ENCODE data around the gene DLG2.

The DLG2 gene

DNA sequence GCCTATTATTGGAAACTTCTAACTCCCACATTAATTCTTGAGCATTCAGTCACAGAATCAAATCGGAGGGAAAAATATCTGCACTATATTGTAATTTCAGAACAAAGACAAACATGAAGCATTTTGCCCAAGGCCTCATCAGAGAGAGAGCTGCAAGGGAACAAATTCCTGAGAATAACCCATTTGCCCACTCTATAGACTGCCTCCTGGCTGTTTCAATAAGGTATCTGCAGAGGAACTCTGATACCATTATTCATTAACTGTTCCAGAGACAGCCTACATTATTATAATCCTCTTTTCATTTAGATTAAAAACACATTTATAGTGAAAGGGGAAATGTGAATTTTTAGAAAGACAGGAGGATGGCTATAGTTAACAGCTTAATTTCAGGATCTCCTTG lies 663.9 kb downstream of the DLG2 start:
- no peak for DNase-seq

DNA sequence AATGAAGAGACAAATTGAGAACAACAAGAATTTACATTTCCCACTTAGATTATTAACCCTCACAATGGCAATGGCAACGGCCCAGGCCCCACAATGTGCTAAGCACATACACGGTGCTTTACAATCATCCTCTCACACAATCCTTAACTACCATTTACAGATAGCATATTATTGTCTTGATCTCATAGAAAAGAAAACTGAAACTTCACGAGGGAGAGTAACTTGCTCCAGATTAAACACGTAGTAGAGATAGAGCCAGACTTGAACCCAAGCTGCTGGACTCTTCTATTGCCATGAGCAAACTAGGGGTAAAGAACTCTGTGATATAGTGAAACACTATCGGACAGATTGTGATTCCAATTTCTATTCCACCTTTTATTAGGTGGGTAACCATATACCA lies 665.1 kb downstream of the DLG2 start:
- DNase-seq: no peak

DNA sequence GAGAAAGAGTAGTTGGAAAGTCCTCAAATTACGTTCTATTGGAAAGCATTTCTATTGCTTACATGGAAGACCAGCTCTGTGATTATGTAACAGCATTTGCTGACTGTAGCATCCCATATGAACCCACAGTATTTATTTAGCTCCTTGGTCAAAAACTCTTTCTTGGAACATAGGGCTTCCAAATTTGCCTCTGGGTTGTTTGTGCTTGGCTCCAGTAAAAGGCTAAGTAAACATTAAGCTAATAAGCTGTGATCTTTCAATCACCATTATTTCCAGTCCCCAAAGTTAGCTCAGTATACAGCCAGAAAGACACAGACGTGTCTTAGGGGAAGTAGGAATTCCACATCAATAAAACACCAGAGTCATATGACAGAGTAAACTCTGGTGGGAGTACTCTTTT lies 668.8 kb downstream of the DLG2 start:
- DNase-seq: no peak

DNA sequence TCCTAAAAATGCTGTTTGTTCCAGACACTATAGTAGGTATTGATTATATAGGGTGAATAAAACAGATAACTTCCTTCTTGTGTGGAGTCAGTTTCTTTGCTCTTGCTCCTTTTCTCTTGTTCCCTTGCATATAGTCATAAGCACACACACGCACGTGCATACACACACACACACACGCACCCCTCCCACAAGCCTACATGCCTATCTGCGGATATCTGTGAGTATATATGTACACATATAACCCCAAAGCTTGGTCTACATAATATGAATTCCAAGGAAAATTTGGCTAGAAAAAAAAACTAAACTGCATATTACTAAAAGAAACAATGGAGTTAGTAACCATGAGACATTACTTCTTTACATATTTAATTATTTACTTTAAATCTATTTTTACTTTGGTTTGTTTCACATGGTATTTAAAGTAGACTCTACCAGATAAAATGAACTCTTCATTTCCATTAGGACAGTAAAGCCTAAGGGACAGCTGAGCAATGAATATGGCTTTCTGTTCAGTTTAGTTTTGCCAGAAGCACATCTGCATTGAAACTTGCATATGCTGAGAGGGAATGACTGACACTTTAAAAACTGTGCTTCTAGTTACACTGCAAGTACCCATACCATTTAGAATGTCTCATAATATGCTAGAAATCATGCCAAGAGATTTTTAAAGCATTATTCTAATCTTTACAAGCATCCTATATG lies 676.4 kb downstream of the DLG2 start:
- DNase-seq: no peak

DNA sequence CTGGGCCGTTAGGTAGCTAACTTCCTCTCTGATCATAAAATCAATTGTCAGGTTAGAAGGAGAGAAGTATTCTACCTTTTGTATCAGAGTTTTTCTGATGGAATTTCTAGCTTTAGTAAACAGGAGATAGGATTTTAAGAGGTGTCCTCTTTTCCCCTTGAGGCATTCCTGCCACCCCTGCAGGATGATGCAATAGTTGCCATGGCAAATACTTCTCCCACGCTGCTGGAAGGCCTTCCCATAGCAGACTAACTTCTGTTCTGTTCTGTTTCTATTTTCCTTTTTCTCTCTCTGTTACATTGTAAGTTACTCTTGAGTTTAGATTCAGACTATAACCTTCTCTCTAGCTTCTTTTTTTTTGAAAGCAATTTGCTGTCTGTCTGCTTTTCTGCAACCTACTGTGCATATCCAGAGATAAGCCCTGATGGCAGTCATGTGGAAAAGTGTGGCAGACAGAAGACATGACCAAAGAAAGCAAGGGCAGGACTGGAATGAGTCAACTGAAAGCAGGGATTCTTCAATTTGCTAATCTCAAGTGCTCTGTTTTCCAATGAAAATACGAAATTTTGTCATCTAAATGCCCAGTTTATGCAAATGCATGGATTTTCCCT lies 679.1 kb downstream of the DLG2 start:
- DNase-seq: no peak

DNA sequence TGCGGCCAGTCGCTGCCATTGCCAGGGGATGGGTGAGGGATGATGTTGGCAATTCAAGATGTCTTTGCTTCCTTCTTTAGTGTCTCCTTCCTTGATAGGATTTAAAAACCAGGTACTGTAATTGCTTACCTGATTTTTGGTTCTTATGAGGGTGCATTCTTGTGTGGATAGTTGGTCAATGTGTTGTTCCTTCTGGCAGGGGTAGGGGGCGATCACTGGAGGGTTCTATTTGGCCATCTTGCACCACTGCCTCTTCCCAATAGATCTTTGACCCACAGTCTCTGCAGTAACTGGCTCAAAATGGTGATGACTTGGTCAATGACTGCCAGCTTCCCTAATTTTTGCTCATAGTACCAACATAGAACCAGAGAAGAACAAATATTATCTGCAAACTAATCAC lies 680.1 kb downstream of the DLG2 start:
- no peak for DNase-seq

DNA sequence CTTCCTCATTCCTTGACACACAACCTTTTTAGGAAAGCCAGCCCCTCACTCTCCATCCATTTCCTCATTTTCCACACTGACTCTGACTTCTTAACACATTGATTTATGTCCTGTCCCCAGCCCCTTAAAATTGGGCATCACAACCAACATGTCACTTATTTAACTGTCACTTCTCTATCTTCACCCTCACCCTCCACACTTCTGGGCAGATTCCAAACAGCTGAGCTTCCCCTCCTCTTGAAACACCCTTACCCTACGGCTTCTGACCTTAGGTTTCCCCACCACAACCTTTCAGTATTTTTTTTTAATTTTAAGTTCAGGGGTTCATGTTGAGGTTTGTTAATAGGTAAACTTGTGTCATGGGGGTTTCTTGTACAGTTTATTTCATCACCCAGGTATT lies 696.3 kb downstream of the DLG2 start:
- no peak for DNase-seq

DNA sequence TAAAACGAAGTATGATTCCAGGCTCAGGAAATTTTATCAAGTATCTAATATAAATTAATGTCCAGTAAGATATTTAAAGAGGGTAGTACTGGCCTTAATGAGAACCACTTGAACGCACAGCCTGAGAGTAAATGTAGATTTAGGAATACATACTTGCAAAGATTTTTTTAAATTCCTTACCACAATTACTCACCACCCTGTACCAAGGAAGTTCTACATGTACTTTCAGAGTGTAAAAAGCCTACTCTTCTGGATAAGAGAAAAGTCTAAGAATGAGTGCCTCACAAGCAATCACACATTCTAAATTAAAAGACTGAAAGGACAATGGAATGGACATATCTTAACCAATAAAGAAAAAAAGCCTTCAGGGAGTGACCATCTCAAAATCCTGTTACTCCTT lies 697.4 kb downstream of the DLG2 start:
- DNase-seq: no peak

DNA sequence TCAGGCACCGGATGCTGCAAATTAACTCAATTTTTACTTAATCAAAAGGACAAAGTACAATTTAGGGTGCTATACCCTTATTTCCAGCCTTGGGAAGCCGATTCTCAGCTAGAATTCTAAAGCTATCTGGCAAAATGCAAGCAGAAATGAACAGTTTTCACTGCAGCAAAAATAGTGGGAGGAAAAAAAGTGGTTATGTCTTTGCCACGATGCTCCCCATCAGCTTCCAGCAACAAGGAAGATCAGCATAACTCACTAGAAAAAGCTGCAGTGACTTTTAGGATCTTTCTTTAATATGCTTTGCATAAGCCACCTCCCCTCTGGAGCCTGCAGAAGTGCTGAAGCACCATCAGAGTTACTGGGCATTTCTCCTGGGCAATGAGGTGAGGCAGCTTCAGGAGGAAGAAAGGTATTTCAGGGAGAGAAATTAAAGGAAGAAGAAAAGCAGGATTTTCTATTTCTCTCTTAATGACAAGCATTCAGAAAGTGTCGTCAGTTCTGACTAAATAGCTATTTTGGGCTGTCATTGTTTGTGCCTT lies 702.9 kb downstream of the DLG2 start:
- DNase-seq: no peak

DNA sequence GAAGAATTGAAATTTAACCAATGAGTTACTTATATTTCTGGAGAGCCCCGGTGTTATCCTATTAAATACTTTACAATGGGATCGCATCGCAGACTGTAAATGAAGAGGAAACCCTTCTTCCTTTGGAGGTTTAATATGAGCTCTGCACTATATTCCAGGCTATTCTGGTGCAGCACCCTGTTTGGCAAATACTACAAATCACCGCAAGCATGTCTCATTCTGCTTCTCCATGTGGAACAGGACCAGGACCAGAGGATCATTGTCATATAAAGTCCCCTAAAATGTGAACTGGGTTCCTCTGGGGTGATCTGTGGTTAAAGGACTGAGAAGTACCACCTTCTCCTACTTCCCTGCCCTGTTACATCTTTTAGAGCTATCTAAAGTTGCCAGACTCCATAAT lies 703.7 kb downstream of the DLG2 start:
- no peak for DNase-seq

DNA sequence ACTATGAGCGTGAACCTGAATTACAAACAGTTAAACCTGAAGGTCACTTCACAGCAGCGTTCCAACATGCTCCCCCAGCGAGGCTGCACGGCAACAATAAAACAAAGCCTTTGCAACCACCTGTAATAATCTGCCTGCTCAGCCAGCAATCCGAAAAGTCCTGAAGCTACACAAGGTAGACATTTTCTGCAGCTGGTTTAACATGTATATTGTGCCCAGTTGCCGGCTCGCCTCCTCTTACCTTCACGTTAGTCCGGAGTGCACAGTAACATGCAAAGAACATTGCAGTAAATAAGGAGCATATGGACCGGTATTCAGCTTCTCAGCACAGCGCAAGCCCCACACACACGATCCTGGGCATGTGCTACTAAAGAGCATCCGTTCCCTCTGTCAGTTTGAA lies 704.3 kb downstream of the DLG2 start:
- no peak for DNase-seq

DNA sequence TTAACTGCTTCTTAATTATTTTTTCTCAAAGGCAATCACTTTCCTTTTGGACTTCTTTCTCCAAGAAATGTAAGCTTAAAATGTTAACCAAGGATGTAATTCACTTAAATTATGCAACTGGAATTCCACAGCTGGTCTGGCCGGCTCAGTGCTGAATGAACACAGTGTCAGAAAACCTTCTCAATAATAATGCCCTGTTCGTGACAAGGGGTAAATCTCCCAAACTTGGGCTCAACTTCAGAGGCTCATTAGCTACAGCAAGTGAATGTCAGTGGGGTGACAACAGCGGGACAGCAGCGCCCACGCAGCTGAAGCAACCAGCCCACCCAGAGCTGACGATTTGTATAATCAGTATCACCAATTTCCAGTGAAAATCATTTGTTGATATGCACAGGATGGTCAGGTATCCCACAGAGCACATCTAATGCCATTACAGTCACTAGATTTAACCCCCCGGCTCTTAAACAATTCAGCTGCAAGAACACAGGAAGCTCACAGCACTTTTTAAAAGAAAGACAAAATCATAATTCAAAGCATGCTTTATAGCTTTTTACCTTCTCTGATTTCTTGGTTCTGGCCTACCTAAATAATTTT lies 704.8 kb downstream of the DLG2 start:
- no peak for DNase-seq

DNA sequence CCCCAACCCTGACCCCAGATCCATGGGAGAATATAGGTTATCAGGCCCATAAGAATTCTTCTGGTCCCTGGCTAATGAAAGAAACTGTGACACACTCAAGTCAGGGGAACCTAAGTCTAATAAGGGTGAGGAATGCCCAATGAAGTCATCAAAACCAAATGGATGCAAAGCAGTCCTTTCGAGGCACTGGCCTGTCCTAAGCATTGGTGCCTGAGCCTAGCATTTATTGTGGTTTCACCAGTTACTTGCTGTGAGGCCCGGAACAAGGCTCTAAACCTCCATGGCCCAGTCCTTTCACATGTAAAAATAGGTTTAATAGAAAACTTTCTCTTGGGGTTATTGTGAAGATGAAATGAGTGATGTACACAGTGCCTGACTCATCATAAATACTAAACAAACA lies 712.6 kb downstream of the DLG2 start:
- no peak for DNase-seq

DNA sequence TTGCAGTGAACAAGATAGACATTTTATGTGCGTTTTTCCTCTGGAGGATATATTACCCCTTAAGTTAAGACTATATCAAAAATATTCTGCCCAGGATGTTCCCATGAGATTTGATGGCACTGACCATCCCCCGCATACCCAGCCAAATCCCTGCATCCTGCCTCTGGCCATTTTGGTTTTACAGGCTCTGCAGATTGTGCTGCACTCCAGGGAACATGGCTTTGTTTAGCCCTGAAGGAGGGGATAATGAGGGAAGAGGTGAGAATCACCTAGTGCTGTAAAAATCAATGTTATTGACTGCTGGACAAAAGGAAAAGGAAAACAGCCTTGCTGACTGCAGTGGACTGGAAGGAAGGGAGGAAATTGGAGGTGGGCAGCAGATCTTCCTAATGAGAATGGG lies 717.4 kb downstream of the DLG2 start:
- DNase-seq: no peak

DNA sequence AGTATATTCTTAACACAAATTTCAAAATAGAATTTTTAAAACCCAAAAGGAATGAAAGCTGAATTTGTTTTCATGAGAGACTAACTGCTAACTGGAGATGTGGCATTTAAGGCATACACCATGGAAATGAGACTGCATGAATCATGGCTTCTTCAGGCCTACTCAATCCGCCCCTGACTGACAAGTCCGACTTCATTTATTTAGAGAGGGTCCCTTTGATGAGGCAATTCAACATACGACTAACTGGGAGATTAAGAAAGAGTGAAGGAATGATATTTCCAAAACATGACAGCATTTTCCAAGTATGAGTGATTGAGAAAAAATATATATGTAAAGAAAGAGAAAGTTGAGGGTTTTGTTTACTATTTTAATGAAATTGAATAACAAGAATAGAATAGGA lies 720.1 kb downstream of the DLG2 start:
- no peak for DNase-seq

DNA sequence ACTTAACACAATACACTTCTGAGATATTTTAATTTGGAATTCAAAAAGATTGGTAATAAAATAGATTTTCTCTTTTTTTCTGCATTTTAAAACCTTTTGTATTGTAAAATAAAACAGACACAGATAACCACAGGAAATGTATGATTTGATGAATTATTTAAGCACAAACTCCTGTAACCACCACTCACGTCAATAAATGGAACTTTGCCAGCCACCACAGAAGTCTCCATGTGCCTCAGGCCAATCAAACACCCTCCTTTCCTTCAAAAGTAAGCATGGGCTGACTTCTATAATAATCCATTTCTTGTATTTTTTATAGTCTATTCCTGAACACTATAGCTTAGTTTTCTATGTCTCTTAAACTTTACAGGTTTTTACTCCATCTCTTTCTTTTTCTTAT lies 721.7 kb downstream of the DLG2 start:
- DNase-seq: no peak

DNA sequence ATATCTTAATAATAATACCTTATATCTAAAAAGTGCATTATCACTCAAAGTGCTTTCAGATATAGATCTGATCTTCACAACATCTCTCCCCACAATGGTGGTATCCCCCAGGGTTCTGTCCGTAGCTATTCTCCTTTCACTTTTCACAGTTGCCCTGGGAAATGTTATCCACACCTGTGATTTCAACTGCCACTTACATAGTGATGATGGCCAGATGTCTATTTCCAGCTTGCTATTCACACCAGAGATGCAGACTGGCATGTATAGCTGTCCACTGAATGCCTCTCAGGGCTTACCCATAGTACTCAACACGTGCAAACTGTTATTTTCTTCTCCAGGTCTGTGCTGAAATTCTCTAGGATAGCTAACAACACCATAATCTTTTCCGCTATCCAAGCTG lies 724.7 kb downstream of the DLG2 start:
- no peak for DNase-seq

DNA sequence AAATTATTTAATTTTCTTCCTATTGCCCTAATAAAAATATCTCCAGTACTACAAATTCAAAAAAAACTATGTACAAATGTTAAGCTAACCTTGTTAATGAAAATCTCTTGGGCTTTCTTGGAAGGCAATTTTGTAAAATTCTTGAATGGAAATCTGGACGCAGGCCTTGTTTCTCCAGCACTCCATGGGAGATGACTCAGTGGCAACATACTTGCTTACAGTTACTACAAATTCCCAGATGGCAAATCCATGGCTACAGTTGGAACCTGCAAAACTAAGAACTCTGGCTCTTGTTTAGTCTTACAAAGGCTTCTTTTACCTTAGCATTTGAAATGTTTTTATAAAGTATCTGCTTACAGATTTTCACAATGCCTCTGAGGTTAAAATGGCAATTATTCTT lies 725.2 kb downstream of the DLG2 start:
- DNase-seq: no peak

DNA sequence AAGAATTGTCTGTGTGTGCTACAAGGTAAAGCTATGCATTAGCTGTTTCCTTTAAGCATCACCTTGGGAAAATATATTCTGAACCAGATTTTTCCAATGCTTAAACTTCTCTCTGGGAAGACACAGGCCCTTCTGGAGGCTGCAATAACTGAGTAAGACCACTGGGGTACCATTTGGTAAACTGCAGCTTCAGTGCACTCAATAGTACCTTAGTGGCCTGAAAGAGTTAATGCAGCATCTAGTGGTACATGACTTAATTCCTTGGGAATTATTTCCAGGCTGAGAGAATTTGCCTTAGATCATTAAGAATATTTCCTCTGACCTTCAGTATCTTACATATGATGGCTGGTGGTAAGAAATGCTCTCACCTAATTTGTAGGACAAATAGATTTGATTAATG lies 727.4 kb downstream of the DLG2 start:
- no peak for DNase-seq

DNA sequence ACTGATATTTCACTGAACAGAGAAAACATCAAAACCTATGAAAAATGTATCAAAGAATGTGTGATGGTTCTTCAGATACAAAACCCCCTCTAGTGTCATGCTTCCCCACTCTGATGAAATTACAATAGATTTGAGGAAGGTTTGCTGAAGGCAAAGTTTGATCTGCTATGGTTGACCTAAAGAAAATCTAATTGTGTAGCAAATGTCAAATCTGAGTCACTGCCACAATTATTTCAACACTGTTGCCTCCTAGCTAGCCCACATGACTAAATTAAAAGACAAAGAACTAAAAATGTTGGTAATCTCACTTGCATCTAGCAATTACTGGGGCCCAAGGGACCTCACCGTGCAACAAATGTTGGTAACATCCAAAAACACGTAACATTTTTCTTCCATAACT lies 728.0 kb downstream of the DLG2 start:
- no peak for DNase-seq

DNA sequence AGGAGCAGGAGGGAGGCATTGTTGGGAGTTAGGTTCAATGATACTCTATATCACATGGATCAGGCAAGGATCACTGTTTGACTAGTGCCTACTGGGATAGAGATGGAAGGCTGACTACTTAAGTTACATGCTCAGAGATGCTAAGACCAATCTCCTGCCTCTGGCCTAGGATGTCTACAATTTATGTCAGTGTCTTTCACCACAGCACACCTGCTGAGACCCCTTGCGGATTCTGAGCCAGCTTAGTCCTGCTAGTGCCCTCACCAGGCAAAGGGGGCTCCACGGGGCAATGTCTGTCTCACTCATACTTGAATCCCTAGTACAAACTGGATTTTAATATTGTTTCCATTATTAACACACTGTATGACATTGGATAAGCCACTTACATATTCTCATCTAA lies 732.5 kb downstream of the DLG2 start:
- DNase-seq: no peak

DNA sequence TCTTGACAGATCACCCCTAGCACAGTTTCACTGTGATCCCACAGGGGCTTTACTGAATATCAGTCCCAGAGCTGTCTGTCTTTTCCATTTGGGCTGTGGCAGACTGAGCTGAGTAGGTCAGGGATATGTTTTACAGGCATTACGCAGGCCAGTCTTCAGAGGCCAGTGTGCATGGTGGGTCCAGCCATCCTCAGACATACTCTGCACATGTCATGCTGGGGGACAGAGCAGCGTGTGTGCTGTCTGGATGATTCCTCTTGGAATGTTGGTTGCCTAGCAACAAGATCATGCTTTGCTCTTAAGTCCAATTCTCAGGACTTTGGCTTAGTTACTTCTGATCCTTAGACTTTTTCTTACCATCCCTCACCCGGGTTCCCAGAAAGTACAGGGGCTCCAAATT lies 736.5 kb downstream of the DLG2 start:
- DNase-seq: no peak

DNA sequence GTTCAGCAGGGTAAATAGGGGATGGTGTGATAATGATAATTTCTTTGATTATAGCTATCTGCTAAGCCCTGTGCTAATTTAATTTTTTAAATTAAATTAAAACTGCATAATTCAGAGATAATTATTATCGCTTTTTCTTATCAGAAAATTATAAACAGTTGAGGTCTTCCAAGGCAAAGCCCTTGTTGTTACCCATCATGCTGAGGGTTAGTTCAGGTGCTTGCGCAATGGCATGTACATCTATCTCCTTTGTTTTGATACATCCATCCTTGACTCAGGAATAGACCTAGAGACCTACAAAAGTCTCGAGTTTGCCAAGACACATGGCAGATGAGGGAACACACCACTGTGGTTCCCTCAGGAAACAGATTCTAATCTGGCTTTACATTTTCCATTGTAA lies 737.6 kb downstream of the DLG2 start:
- DNase-seq: no peak

DNA sequence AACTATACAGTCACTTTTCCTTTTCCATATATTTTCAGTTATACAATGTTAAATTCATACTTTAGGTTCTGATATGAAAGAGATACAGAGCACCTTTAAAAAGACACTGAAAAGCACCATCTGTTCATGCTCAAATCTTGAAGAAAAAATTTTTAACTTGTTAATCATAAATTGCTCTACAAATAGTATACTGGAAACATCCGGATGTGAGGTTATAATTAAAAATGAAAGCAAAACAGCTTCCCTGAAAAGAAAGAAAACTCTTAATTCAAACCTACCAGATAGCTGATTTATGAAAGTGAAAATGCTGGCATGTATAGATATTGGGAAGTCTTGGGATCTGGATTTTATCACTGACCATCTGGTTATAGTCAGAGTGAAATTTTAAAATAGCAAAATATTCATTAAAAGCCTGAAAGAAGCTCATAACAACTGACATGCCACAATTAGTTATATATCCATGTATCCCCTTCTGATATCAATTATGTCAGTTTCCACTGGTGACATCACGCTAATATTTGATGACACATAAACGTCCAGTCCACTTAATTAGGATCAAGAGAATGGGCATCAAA lies 740.0 kb downstream of the DLG2 start:
- DNase-seq: no peak
